HG03196 (cell line): ENCODE data around the gene CYP21A2.
"Not testable (repeated sequence)": the region's sequence is repeated elsewhere in the genome, so short reads cannot be mapped to it uniquely, and the experiment has no call there.

Experiments
- ATAC-seq: cut with Tn5 transposase; IDR thresholded peaks from one replicate; pipeline ENCODE4 v1.9.1; 2021; ENCODE audit not compliant: unreplicated experiment

CYP21A2 gene

DNA sequence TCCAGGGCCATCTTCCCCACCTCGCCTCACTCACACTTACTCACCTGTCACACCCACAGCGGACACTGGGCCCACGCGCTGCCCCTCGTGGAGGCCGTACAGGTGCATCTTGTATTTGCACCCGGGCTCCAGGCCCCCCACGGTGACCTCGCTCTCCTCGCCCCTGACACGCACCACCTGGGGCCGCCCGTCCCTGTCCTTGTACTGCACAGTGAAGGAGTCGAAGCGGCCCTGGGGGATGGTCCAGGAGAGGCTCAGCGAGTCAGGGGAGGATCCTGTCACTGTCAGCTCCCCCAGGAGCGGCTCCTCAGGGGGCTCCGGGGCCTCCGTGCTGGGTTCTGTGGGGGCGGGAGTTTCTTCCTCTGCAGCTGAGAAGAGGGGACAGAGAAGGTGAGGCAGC is 14.4 kb downstream of the CYP21A2 start:
- ATAC-seq, result not testable (repeated sequence)

DNA sequence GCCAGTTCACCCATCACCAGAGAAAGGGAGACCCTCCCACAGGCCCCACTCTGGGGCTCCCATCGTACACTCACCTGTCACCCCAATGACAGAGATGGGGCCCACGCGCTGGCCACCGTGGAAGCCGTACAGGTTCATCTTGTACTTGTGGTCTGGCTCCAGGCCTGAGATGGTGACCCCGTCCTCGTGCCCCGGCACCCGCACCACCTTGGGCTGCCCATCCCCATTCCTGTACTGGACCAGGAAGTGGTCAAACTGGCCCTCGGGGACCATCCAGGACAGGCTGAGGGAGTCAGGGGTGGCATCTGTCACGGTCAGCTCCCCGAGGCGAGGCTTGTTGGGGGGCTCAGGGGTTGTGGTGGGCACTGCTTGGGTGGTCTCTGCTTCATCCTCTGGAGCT is 15.1 kb downstream of the CYP21A2 start:
- ATAC-seq, result not testable (repeated sequence)

DNA sequence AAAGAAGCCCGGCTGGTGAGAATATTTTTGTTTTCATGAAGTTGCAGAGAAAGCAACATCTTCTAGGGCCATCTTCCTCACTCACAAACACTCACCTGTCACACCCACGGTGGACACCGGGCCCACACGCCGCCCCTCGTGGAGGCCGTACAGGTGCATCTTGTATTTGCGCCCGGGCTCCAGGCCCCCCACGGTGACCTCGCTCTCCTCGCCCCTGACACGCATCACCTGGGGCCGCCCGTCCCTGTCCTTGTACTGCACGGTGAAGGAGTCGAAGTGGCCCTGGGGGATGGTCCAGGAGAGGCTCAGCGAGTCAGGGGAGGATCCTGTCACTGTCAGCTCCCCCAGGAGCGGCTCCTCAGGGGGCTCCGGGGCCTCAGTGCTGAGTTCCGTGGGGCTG is 17.5 kb downstream of the CYP21A2 start:
- ATAC-seq, result not testable (repeated sequence)

DNA sequence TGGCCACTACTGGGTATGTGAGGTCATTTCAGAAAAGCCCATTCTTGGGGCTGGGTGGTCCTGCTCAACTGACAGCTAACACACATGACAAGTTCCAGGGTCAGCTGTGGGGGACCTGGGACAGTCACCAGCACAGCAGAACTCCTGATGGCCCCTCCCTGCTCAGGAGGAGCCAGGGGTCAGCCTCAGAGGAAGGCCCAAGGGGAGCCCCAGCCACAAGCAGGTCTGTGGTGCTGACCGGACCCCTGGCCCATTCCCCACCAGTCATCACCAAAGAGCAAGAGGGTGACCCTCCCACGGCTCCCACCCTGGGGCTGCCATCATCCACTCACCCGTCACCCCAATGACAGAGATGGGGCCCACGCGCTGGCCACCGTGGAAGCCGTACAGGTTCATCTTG is 18.0 kb downstream of the CYP21A2 start:
- no peak for ATAC-seq

DNA sequence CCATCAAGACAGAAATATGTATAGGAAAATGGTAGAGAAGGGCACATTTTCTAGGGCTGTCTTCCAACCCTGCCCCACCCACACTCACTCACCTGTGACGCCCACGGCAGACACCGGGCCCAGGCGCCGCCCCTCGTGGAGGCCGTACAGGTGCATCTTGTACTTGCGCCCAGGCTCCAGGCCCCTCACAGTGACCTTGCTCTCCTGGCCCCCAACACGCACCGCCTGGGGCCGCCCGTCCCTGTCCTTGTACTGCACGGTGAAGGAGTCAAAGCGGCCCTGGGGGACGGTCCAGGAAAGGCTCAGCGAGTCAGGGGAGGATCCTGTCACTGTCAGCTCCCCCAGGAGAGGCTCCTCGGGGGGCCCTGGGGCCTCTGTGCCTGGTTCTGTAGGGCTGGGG is 19.8 kb downstream of the CYP21A2 start:
- ATAC-seq, result no peak

DNA sequence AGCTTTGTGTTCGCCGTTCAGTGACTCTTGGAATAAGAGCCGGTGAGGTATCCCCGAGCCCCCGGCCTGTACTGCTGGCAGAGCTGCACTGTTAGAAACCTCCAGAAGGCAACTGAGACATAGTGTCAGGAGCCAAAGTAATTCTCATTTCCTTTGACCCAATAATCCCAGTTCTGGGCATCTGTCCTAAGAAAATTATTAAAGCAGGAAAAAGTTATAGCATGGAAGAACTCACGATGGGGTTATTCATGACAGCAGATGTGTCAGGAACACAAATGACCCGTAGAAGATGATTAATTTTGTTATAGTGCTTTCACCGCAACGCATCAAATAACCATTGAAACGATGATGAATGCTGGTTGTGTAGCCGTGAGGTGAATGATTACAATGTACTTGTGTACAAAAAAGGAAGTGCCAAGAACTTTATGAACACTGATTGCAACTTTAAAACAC is 20.3 kb downstream of the CYP21A2 start:
- ATAC-seq, result no peak

DNA sequence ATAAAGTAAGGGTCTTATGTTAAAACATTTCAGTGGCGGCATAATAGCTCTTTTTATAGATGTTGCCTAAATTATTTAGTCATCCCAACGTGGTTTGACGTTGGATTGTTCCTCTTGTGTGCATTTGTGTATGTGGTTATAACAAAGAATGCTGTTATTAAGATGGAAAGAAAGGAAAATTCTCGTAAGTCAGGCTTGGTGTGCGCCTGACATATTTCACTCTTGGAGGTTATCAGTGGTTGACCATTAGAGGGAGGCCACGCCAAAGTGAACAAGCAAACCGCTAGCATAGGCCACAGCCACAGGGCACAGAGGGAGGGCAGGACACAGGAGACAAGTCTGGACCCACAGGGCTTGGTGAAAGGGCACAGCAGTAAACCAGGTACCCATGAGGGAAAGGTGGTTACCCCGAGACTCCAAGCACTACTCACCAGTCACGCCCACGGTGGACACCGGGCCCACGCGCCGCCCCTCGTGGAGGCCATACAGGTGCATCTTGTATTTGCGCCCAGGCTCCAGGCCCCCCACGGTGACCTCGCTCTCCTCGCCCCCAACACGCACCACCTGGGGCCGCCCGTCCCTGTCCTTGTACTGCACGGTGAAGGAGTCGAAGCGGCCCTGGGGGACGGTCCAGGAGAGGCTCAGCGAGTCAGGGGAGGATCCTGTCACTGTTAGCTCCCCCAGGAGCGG is 22.9 kb downstream of the CYP21A2 start:
- no peak for ATAC-seq

DNA sequence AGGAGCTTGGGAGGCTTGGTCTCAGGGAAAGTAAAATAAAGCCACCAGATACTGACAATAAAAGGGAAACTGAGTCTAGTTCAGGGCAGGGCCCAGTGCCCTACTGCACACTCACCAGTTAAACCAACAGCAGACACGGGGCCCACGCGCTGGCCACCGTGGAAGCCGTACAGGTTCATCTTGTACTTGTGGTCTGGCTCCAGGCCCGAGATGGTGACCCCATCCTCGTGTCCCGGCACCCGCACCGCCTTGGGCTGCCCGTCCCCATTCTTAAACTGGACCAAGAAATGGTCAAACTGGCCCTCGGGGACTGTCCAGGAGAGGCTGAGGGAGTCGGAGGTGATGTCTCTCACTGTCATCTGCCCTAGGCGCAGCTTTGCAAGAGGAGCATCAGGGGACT is 26.5 kb downstream of the CYP21A2 start:
- no peak for ATAC-seq

DNA sequence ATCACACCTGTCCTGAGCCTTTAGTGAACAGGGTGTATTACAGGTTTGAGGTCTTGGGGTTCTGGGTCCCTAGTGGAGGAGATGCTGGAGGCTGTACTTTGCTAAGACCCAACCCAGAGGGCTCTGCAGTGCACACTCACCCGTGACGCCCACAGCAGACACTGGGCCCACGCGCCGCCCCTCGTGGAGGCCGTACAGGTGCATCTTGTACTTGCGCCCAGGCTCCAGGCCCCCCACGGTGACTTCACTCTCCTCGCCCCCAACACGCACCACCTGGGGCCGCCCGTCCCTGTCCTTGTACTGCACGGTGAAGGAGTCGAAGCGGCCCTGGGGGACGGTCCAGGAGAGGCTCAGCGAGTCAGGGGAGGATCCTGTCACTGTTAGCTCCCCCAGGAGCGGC is 29.3 kb downstream of the CYP21A2 start:
- ATAC-seq, result not testable (repeated sequence)

DNA sequence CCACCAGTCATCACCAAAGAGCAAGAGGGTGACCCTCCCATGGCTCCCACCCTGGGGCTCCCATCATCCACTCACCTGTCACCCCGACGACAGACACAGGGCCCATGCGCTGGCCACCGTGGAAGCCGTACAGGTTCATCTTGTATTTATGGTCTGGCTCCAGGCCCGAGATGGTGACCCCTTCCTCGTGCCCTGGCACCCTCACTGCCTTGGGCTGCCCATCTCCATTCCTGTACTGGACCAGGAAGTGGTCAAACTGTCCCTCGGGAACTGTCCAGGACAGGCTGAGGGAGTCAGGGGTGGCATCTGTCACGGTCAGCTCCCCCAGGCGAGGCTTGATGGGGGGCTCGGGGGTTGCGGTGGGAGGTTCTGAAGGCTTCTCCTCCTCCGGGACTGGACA is 30.1 kb downstream of the CYP21A2 start:
- ATAC-seq, result not testable (repeated sequence)

DNA sequence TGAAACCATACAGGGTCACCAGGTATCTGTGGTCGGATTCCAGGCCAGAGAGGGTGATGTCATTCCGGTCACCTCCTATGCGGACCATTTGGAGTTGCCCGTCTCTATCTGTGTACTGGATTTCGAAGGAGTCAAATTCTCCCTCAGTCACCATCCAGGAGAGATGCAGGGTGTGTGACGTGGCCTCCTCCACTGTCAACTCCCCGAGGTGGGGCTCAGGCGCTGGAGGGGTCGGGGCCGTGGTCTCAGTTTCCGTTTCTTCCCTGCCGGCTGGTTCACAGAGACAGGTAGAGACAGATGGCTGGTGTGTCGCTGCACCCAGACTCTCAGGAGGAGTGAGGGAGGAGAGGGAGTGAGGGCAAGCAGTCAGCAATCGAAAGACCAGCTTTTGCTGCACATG is 30.7 kb downstream of the CYP21A2 start:
- no peak for ATAC-seq

DNA sequence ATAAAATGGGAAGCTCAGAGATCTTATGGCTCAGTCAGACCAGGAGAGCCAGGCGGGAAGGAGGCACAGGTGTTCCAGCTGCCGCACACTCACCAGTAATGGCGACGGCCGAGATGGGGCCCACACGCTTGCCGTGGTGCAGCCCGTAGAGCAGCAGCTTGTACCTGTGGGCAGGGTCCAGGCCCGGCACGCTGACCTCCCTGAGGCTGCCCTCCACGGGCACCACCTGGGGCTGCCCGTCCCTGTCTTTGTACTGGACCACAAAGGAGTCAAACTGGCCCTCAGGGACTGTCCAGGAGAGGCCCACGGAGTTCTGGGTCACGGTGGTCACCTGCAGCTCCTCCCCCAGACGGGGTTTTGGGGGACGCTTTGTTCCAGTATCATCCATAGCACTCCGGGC is 31.2 kb downstream of the CYP21A2 start:
- no peak for ATAC-seq

DNA sequence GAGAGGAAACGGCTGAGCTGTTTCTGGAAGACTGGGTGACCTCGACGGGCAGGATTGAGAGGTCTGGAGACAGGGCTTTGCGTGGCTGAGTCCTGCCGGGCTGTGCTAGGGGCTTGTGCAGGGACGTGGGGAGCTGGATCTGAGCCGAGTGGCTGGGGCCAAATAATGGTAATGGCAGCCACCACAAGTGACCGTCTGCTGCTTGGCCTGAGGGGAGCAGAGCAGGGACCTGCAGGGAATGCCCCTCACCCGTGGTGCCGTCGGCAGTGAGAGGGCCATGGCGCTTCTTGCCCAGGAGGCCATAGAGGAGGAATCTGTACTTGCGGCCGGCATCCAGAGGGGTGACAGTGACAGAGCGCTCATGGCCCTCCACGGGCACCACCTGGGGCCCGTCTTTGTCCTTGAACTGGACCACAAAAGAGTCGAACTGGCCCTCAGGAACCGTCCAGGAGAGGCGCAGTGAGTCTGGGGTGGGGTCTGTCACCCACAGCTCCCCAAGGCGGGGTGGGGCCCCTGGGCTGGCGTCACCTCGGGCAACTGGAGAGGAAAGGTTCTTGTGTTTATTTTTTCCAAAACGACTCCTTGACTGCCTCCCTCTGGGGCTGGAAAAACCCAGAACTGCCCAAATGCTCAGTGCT is 31.8 kb downstream of the CYP21A2 start:
- no peak for ATAC-seq

DNA sequence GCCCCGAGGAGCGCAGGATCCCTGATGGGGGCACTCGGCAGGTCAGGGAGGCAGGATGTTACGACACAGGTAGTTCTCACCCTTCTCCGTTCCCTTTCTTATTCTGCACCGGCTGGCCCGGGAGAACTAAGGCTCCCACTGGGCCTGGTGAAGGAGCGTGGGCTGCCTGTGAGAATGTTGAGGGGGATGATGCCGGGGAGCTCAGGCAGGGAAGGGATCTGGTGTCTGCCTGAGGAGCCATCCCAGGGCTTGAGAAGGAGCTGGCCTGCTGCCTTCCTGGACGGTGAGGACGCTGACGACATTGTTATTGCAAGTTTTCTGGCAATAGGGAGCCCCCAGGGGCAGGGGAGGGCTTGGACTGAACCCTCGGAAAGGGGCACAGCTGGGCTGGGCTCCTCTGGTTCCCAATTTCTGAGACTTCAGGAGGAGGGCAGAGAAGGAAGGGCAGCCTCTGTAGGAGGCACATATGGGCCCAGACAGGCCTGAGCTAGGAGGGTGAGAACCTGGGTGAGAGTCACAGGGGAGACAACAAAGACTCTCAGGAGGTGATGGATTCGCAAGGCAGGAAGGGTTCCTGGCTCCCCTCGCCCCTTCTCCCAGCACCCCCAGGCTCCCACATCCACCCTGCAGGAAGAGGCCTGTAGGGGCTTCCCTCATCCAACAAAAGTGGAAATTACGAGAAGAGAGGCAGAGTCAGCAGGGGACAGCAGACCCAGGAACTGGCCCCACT is 32.8 kb downstream of the CYP21A2 start:
- ATAC-seq, result no peak

DNA sequence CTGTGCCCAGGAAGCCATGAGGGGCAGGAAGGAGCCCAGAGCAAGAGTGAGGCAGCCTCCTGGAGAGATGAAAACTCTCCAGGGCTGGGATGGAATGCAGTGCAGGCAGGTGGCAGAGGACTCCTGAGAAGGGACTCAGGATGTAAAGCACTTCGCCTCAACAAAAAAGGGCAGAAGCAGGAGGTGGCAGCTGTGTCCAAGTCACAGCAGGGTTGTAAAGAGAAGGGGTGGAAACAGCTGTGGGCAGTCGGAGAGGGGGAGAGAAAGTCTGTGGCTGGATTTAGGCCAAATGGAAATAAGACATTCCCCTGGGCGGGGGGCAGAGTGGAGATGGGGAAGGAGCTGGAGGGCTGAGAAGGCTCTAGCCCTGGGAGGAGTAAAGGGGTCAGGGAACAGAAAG is 34.9 kb downstream of the CYP21A2 start:
- no peak for ATAC-seq

DNA sequence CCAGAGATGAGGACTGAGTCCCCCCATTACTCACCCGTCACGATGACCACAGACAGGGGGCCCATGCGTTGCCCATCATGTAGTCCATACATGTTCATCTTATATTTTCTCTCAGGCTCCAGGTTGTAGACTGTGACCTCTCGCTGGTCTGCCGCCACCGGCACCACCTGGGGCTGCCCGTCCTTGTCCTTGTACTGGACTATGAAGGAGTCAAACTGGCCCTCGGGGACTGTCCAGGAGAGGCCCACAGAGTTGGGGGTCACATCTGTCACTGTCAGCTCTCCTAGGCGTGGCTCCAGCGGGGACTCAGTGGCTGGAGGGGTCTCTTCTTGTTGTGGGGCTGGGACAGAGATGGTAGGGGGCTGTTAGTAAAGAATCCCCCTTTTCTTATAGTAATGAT is 35.4 kb downstream of the CYP21A2 start:
- no peak for ATAC-seq

DNA sequence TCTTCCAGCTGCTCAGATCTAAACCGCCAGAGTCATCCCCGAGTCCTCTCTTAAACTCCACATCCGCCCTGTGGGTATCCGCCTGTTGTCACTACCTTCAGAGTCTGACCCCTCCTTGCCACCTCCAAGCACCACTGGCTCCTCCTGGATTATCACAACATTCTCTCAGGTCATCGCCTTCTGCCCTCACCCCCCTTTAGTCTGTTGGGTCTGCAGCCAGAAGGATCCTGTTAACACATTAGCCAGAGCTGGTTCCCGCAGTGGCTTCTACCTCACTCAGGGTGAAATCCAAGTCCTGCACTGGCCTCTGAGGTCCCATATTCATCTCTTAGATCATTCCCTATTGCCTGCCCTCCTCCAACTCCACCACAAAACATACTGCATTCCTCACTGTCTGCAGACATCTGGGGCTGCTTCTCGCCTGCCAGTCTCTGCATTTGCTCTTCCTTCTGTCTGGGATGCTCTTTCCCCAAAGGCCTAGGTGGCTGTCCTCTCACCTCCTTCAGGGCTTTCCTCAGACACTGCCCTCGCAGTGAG is 36.8 kb downstream of the CYP21A2 start:
- no peak for ATAC-seq

DNA sequence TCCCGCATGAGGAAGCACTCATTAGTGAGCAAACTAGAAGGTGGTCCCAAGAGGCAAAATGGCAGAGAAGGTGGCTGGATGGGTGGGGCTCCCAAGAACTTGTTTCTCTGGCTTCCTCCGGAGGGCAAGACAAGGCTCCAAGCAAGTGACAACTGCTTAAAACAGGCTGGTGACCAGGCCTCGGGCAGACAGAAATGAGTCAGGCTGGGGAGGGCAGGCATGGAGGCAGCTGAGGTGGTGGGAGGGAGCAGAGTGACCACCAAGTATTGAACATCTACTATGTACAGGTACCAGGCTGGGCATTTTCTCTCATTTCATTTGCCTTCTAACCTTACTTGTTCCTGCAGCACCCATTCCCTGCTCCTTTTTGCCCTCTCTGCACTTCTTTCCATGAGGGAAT is 37.6 kb downstream of the CYP21A2 start:
- ATAC-seq, result no peak

DNA sequence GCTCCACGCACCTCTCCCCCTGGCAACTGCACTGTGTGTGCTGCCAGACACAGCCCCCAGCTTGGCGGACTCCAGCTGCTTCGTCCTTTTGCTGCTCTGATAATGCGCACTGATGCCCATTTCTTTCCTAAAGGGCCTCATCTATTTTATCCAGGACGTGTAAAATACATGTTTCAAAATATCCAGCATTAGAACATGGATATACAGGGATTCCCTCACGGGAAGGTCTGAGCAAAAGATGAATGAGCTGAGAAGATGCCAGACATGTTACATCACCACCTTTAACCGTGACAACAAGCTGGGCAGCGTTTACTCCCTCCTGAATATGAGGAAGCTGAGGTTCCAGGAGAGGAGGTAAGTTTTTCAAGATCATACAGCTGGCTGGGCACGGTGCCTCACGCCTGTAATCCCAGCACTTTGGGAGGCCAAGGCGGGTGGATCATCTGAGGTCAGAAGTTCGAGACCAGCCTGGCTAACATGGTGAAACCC is 38.1 kb downstream of the CYP21A2 start:
- no peak for ATAC-seq

DNA sequence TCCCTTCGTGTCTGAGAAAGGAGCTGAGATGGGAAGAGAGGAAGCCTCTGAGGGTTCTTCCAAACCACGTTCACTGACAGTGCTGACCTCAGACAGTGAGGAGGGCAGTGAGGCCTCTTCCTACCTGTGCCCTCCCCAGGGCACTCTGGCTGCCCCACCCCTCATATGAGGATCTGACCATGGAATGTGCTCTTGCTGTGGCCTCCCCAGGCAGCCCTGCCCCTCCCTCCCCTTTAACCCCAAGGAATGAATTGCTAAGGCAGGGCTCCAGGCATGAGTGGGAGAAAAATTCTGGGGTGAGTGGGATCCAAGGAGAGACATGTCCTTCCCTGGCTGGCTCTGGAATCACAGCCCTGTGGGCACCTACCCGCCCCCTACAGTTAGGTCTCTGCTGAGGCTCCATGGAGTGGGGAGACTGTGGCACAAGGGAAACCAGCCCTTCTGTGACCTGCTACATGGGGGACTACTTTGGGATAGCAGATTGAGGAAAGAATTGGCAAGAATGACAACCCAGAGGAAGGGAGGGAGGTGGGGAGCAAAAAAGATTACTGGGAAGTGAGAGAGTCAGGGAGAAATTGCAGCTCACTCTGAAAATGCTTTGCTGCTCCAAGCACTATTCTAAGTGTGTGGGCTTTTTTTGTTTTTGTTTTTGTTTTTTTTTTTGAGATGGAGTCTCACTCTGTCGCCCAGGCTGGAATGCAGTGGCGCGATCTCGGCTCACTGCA is 41.5 kb downstream of the CYP21A2 start:
- no peak for ATAC-seq
